ENCODE measurements around the gene KRT33A.
"Not testable (repeated sequence)": the region's sequence is repeated elsewhere in the genome, so short reads cannot be mapped to it uniquely, and the experiment has no call there.

Gene KRT33A

GRCh38 chr17:41350381-41350878 is at the start of gene KRT33A:
TSS of gene KRT33A (minus strand) at chr17:41350828. CDS start at chr17:41350767, 61 bp downstream.
- DNase-seq: not testable (repeated sequence)

GRCh38 chr17:41396996-41397660 is 46.5 kb upstream of the KRT33A start, which contains the start of gene KRT31:
TSS of gene KRT31 (minus strand) at chr17:41397608. CDS start at chr17:41397539, 69 bp downstream.
- no peak for DNase-seq

- no peak for DNase-seq
Measured at GRCh38 chr17:41396340-41396739, 45.7 kb upstream of the KRT33A start.

- DNase-seq: no peak
Measured at GRCh38 chr17:41395611-41396010, 45.0 kb upstream of the KRT33A start.

GRCh38 chr17:41395044-41395443 is 44.4 kb upstream of the KRT33A start:
- DNase-seq: not testable (repeated sequence)

- DNase-seq: no peak
Measured at GRCh38 chr17:41394254-41394996, 43.8 kb upstream of the KRT33A start.

- no peak for DNase-seq
Measured at GRCh38 chr17:41393826-41394225, 43.2 kb upstream of the KRT33A start.

GRCh38 chr17:41393294-41393693 is 42.7 kb upstream of the KRT33A start:
- DNase-seq: no peak

- DNase-seq: no peak
Measured at GRCh38 chr17:41392278-41392677, 41.6 kb upstream of the KRT33A start.

- DNase-seq: no peak
Measured at GRCh38 chr17:41391535-41391934, 40.9 kb upstream of the KRT33A start.

GRCh38 chr17:41390411-41390938 is 39.8 kb upstream of the KRT33A start:
- no peak for DNase-seq

GRCh38 chr17:41387670-41388069 is 37.0 kb upstream of the KRT33A start:
- DNase-seq: no peak

- DNase-seq: no peak
Measured at GRCh38 chr17:41386227-41386626, 35.6 kb upstream of the KRT33A start.

- DNase-seq: no peak
Measured at GRCh38 chr17:41383690-41384089, 33.1 kb upstream of the KRT33A start.

- no peak for DNase-seq
Measured at GRCh38 chr17:41382394-41382793, 31.8 kb upstream of the KRT33A start.

- DNase-seq: not testable (repeated sequence)
Measured at GRCh38 chr17:41381943-41382342, 31.3 kb upstream of the KRT33A start, which contains the start of gene KRT34. TSS of gene KRT34 (minus strand) at chr17:41382306. CDS start at chr17:41382246, 60 bp downstream.

- not testable (repeated sequence) for DNase-seq
Measured at GRCh38 chr17:41380091-41380490, 29.5 kb upstream of the KRT33A start.

- DNase-seq: no peak
Measured at GRCh38 chr17:41377546-41377945, 26.9 kb upstream of the KRT33A start.

- no peak for DNase-seq
Measured at GRCh38 chr17:41369713-41370112, 19.1 kb upstream of the KRT33A start, which contains the start of gene KRT33B. TSS of gene KRT33B (minus strand) at chr17:41369813. CDS start at chr17:41369750, 63 bp downstream.

GRCh38 chr17:41369023-41369422 is 18.4 kb upstream of the KRT33A start:
- DNase-seq: no peak

- no peak for DNase-seq
Measured at GRCh38 chr17:41367426-41368075, 16.9 kb upstream of the KRT33A start.

- DNase-seq: no peak
Measured at GRCh38 chr17:41366070-41366469, 15.4 kb upstream of the KRT33A start.

- no peak for DNase-seq
Measured at GRCh38 chr17:41363881-41364280, 13.3 kb upstream of the KRT33A start.
